Large intestine (tissue), 3 donors: ENCODE data around the gene NTNG1. TPM values are rescaled to one million over a fixed set of nuclear protein-coding genes. Genes with fewer than 3 reads are reported as not detected.

Experiments used
- DNase-seq, 2 donors: peaks; one replicate each; pipeline versions ENCODE4 v3.0.0 to v3.0.0-alpha.2; 2013
- H3K27ac ChIP-seq: one replicate; pipeline ENCODE4 v1.5.1; 2013; ENCODE audit warnings: low read length
- H3K27me3 ChIP-seq: 2 replicates; pipeline ENCODE4 v1.6.1; 2013; ENCODE audit warnings: low read length; ENCODE audit not compliant: control insufficient read depth, insufficient read depth
- H3K36me3 ChIP-seq: 2 replicates; pipeline ENCODE4 v1.6.1; 2013; ENCODE audit warnings: low read length; ENCODE audit not compliant: control insufficient read depth, insufficient read depth
- H3K4me1 ChIP-seq: one replicate; pipeline ENCODE4 v1.6.1; 2013; ENCODE audit warnings: low read length; ENCODE audit not compliant: control insufficient read depth, insufficient read depth
- H3K4me3 ChIP-seq: one replicate; pipeline ENCODE4 v1.5.1; 2013; ENCODE audit warnings: low read length
- H3K9me3 ChIP-seq: one replicate; pipeline ENCODE4 v1.6.1; 2013; ENCODE audit warnings: mild to moderate bottlenecking, low read depth, low read length, moderate library complexity; ENCODE audit not compliant: control insufficient read depth
- WGBS: methylation state at CpG from one replicate; pipeline ENCODE4 v1.1.5; 2013; ENCODE audit warnings: low lambda C conversion rate; ENCODE audit not compliant: insufficient coverage; 5-methylcytosine and 5-hydroxymethylcytosine counted together
- polyA plus RNA-seq: library from polyadenylated mRNA; unstranded; fragments of 120-200 nt; gene quantifications from one replicate; pipeline ENCODE4 v1.2.1, GENCODE V29; 2013

NTNG1 gene
- polyA plus RNA-seq, 1 donor: 4.9 TPM

DNA sequence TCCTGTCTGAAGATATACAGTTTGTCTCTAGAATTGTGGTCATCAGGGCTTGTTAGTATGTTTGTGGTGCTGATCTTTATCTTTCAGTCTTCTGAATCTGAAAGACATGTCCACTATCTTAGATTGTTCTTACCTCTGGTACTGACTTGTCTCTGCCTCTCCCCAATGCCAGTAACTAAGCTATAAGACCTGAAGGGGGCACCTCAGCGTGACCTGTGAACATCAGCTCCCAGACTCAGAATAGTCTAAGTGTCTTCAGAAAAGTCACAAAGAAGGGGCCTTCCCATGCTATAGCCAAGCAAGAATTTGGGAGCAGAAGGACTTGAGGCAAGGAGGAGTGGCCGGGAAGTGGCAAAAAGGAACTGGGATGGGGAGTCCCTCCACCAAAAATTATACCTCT is 178.1 kb downstream of the NTNG1 start:
- no peak for DNase-seq

DNA sequence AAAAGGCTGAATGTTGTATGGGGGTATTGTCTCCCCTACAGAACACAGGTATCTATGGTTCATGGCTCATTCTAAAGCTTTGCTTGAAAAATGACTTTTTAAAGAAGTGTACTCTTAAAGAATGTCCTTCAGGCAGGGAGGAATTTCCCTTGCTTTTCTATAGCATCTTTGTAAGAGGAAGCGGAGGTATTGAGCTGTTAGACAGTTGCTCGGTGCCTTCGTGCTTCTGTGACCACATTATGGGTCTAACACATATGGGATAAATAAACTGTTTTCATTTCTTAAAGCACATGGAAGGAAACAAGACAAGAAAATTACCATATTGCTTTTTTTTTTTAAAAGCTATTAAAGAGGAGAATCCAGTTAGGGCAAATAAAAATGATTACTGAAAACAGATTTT is 182.9 kb downstream of the NTNG1 start:
- Histone ChIP-seq H3K27me3 (no peaks in the 10 kb centered on the region), H3K27ac (no peak overlapping the region), H3K9me3 (no peaks in the 10 kb centered on the region), H3K4me1 (no peaks in the 10 kb centered on the region), H3K36me3 (no peaks in the 10 kb centered on the region), H3K4me3 (no peak overlapping the region)
- DNase-seq: no peak
- 83% methylated on average over 2 of the region's 3 CpGs for WGBS

More for the DNA sequence above, 178.1 kb downstream of the NTNG1 start:
- Histone ChIP-seq H3K36me3 (no peaks in the 10 kb centered on the region), H3K4me3 (no peak overlapping the region), H3K4me1 (no peaks in the 10 kb centered on the region), H3K9me3 (no peaks in the 10 kb centered on the region), H3K27ac (no peak overlapping the region), H3K27me3 (no peaks in the 10 kb centered on the region)
- no CpG with 5 or more reads among the region's 2 CpGs for WGBS

DNA sequence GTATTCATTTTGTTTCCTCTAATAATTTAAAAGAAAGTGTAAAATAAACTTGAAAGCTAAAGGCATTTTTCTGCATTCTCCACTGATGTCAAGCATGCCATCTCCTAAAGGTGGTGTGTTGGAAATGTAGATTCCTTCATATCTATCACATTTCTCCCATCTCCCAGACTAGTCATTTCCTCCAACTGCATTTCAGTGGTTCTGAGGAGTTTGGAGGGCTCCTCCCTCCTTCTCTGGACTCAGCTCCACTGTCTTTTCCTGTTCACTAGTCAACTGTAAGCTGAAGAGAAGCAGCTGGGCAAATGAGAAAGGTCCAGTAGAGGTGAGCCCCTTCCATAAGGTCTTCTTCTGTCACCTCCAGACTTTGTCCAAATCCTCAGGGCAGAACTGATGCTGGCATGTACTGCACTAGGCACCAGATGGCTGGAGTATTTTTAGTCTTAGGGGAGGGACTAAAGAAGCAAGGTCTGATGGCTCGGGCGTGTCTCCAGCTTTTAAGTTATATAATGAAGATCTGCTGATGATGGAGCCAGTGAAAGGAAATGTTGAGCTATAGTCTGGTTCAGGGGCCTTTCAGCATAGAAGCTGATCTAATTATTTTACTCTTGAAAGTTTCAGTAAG is 186.1 kb downstream of the NTNG1 start:
- Histone ChIP-seq H3K36me3 (no peaks in the 10 kb centered on the region), H3K4me1 (no peaks in the 10 kb centered on the region), H3K9me3 (no peaks in the 10 kb centered on the region), H3K4me3 (no peak overlapping the region), H3K27ac (no peak overlapping the region), H3K27me3 (no peaks in the 10 kb centered on the region)
- no peak for DNase-seq
- no CpG with 5 or more reads among the region's 2 CpGs for WGBS

DNA sequence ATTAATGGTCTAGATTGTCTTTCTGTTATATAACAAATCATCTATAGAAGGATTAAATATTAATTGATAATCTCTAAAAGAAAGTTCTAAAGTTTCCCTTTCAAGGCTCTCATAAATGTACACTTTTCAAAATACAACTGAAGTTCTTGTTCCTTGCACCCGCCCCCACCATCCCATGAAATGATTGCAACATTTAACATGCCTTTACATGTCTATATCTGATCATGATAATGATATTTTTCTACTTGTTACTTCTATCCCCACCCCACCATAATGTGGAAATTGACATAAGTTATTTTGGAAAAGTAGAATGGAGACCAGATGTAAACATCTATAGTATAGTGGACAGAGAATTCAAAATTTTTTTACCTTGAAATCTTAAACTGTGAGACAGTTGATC is 186.6 kb downstream of the NTNG1 start:
- Histone ChIP-seq H3K27me3 (no peaks in the 10 kb centered on the region), H3K27ac (no peak overlapping the region), H3K36me3 (no peaks in the 10 kb centered on the region), H3K9me3 (no peaks in the 10 kb centered on the region), H3K4me1 (no peaks in the 10 kb centered on the region), H3K4me3 (no peak overlapping the region)
- no CpG with 5 or more reads among the region's 1 CpG for WGBS
- no peak for DNase-seq

DNA sequence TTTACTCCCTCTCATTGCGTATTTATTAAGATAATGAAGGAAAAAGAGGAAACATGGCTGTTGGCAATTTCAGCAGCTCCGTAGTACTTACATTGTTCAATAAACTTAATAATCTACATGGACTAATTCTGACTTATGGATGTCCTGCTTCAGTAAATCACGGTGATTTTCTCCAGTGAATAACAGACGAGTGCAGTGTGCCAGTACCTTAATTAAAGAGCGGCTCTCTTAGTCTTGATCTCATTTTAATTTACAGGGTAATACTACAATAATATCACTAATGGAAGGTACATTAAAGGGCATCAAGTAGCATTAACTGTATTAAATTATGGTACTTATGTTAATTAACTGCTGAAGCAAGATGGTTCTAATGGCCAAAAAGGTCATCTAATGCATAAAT is 187.2 kb downstream of the NTNG1 start:
- no peak for DNase-seq
- Histone ChIP-seq H3K9me3 (no peaks in the 10 kb centered on the region), H3K27ac (no peak overlapping the region), H3K36me3 (no peaks in the 10 kb centered on the region), H3K27me3 (no peaks in the 10 kb centered on the region), H3K4me1 (no peaks in the 10 kb centered on the region), H3K4me3 (no peak overlapping the region)
- WGBS: 90% methylated on average over 3 of the region's 5 CpGs

DNA sequence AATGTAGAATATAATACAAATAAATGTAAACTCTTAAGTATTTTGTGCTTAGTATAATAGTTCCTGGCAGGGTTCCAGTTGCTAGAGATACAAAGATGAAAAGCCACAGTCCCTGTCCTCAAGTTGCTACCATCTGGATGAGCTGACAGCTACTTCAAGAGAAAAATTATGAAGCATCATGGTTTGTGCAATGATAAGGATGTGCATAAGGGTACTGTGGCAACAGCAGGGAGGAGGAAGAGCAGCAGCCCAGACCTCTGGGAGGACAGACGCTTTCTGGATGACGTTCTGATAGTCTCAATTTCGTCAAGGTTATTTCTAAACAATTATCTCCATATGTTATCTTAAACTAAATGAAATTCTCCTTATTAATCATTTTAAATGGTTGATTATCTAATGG is 198.9 kb downstream of the NTNG1 start:
- H3K4me3 ChIP-seq: no peak overlapping the region
- no peaks in the 10 kb centered on the region for H3K36me3 ChIP-seq
- WGBS: no CpG with 5 or more reads among the region's 3 CpGs

DNA sequence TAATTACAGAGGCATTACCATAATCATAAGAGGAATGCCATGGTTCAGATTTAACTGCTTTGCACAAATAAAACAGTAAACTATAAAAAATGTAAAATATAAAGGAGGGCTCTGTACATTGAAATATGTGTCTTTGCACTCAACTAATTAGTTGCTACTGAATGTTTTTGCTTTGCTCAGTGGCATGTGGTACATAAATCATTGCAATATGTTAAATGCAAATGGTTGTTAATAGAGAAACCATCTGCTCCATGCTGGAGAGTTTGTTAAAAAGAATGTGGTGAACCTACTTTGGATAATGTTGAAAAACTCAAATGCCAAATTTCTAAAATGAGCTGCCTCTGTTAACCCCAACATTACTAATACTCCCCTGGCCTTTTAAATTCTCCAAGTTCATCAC is 201.5 kb downstream of the NTNG1 start:
- H3K4me3 ChIP-seq: no peak overlapping the region
- H3K9me3 ChIP-seq: no peaks in the 10 kb centered on the region
- no peak for DNase-seq
- no peaks in the 10 kb centered on the region for H3K4me1 ChIP-seq
- H3K27me3 ChIP-seq: no peaks in the 10 kb centered on the region
- H3K36me3 ChIP-seq: no peaks in the 10 kb centered on the region
- H3K27ac ChIP-seq: no peak overlapping the region

More for the DNA sequence above, 198.9 kb downstream of the NTNG1 start:
- H3K27ac ChIP-seq: no peak overlapping the region
- no peaks in the 10 kb centered on the region for H3K9me3 ChIP-seq
- DNase-seq: no peak
- no peaks in the 10 kb centered on the region for H3K27me3 ChIP-seq
- no peaks in the 10 kb centered on the region for H3K4me1 ChIP-seq

DNA sequence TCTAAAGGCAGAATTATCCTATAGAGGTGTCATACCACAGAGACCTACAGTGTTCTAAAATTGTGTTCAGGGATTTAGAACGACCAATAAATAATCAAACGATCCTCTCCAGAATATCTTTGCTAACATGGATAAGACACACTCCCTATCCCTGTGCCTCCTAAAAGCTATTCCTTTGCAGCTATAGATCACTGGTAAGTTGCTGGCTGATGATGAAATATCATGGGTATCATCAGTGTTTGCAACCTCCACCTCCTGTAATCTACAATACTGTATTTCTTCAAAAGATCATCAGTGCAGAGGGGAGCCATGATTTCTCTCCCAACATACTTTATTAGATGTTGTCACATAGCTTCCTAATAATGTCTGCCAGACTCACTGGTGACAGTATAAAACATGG is 201.9 kb downstream of the NTNG1 start:
- Histone ChIP-seq H3K9me3 (no peaks in the 10 kb centered on the region), H3K36me3 (no peaks in the 10 kb centered on the region), H3K4me1 (no peaks in the 10 kb centered on the region), H3K27me3 (no peaks in the 10 kb centered on the region), H3K4me3 (no peak overlapping the region), H3K27ac (no peak overlapping the region)
- no peak for DNase-seq
- WGBS: no CpG with 5 or more reads among the region's 2 CpGs

DNA sequence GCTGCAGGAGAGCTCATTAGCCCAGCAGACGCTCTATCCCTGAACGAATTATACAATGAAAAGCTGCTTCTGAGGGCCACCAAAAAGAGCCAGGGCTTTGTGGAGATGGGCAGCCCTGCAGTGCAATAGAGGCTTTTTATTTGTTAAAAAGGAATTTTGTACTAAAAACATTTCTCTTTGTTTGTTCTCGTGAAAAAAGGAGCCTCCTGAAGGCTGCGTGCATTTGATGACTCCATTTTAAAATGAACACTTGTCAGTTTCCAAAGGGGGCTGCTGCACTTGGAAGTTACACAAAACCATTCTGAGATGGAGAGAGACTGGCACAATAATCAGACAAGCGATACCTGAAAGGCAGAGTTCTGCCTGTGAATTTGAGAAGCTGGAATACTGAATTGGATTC is 202.8 kb downstream of the NTNG1 start:
- no peaks in the 10 kb centered on the region for H3K27me3 ChIP-seq
- no peak overlapping the region for H3K27ac ChIP-seq
- H3K4me3 ChIP-seq: no peak overlapping the region
- DNase-seq: no peak
- 100% methylated on average over 2 of the region's 5 CpGs for WGBS
- H3K36me3 ChIP-seq: no peaks in the 10 kb centered on the region
- no peaks in the 10 kb centered on the region for H3K4me1 ChIP-seq
- no peaks in the 10 kb centered on the region for H3K9me3 ChIP-seq

DNA sequence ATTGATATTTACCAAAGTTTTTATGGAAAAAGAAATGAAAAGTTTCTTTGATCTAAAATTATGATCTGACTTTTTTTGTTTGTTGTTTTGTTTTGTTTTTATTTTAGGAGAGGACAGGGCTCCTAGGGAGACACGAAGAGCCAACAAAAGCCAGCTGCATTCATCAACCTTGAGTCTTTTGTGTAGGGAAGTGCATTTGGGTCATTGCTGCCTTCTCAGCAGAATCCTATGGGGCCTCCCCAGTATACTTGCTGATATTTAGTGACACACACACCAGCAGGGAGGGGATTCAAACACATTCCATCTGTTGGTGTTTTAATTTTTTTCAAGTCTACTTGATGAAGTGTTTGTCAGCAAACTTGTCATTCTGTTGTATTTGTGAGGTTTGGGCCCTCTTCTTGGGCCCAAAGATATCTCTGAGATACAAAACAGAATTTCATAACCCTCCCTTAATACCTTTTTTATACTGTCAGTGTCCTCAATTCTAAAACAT is 203.5 kb downstream of the NTNG1 start:
- no peaks in the 10 kb centered on the region for H3K36me3 ChIP-seq
- no peak for DNase-seq
- H3K9me3 ChIP-seq: no peaks in the 10 kb centered on the region
- H3K27me3 ChIP-seq: no peaks in the 10 kb centered on the region
- no CpG with 5 or more reads among the region's 1 CpG for WGBS
- no peak overlapping the region for H3K4me3 ChIP-seq
- H3K27ac ChIP-seq: no peak overlapping the region
- no peaks in the 10 kb centered on the region for H3K4me1 ChIP-seq

DNA sequence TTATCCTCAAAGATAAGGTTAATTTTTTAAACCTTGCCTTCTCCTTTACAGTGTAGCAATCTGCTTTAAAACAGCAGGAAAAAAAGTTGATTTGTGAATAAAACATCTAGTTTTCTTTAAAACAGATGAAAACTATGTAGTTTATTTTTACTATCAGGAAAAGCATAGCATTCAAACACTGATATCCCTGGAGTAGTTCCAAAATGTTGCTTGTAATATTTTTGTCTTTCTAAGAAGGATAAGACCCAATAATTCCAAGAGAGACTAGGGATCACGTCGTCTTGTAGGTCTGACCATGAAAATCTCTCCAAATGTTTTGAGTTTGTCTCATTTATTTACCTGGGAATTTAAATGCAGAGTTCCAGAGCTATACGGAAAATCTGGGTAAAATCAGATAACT is 204.0 kb downstream of the NTNG1 start:
- H3K9me3 ChIP-seq: no peaks in the 10 kb centered on the region
- no peaks in the 10 kb centered on the region for H3K27me3 ChIP-seq
- no peak overlapping the region for H3K27ac ChIP-seq
- DNase-seq: no peak
- 80% methylated on average over 2 of the region's 3 CpGs for WGBS
- no peak overlapping the region for H3K4me3 ChIP-seq
- no peaks in the 10 kb centered on the region for H3K36me3 ChIP-seq
- H3K4me1 ChIP-seq: no peaks in the 10 kb centered on the region
